ENCODE measurements around the gene SUGCT. TPM values are rescaled to one million over a fixed set of nuclear protein-coding genes. Genes with fewer than 3 reads are reported as not detected.

Gene SUGCT
- total RNA-seq, 1 donor from 2014 or later, result 12.0 TPM

GRCh38 chr7:40192036-40192435 is 57.2 kb downstream of the SUGCT start:
- no peak overlapping the region for H3K27ac ChIP-seq (ENCODE audit: low read depth, low read length)

GRCh38 chr7:40194745-40195144 is 59.9 kb downstream of the SUGCT start:
- Histone ChIP-seq H3K4me3 (ENCODE audit: low read length in 3 of 3) (no peak overlapping the region), H3K9me3 (ENCODE audit: control insufficient read depth in 3 of 3, low read length in 3 of 3) (no peaks in the 10 kb centered on the region), H3K4me1 (ENCODE audit: control insufficient read depth in 3 of 3, insufficient read depth in 3 of 3, low read length in 3 of 3) (no peaks in the 10 kb centered on the region), H3K9ac (ENCODE audit: low read depth in 1 of 3, low read length in 3 of 3) (no peak overlapping the region), H3K27ac (ENCODE audit: low read depth, low read length) (no peak overlapping the region), H3K27me3 (ENCODE audit: control insufficient read depth in 3 of 3, insufficient read depth in 3 of 3, low read length in 3 of 3) (no peaks in the 10 kb centered on the region), H3K36me3 (ENCODE audit: control insufficient read depth in 3 of 3, insufficient read depth in 3 of 3, low read length in 3 of 3) (peaks cover 0 to 5% (median 0%) of the 10 kb centered on the region in 3 donors)

More at GRCh38 chr7:40192036-40192435, 57.2 kb downstream of the SUGCT start:
- no peaks in the 10 kb centered on the region for H3K9me3 ChIP-seq (ENCODE audit: control insufficient read depth in 3 of 3, low read length in 3 of 3)
- no peaks in the 10 kb centered on the region for H3K4me1 ChIP-seq (ENCODE audit: control insufficient read depth in 3 of 3, insufficient read depth in 3 of 3, low read length in 3 of 3)
- no peak overlapping the region for H3K9ac ChIP-seq (ENCODE audit: low read depth in 1 of 3, low read length in 3 of 3)
- no peaks in the 10 kb centered on the region for H3K27me3 ChIP-seq (ENCODE audit: control insufficient read depth in 3 of 3, insufficient read depth in 3 of 3, low read length in 3 of 3)
- peaks cover 0 to 5% (median 0%) of the 10 kb centered on the region in 3 donors for H3K36me3 ChIP-seq (ENCODE audit: control insufficient read depth in 3 of 3, insufficient read depth in 3 of 3, low read length in 3 of 3)
- no peak overlapping the region for H3K4me3 ChIP-seq (ENCODE audit: low read length in 3 of 3)

GRCh38 chr7:40197527-40197926 is 62.7 kb downstream of the SUGCT start:
- no peaks in the 10 kb centered on the region for H3K27me3 ChIP-seq (ENCODE audit: control insufficient read depth in 3 of 3, insufficient read depth in 3 of 3, low read length in 3 of 3)
- H3K4me3 ChIP-seq (ENCODE audit: low read length in 3 of 3), result no peak overlapping the region
- no peaks in the 10 kb centered on the region for H3K9me3 ChIP-seq (ENCODE audit: control insufficient read depth in 3 of 3, low read length in 3 of 3)
- peaks cover 0 to 4% (median 0%) of the 10 kb centered on the region in 3 donors for H3K36me3 ChIP-seq (ENCODE audit: control insufficient read depth in 3 of 3, insufficient read depth in 3 of 3, low read length in 3 of 3)
- H3K4me1 ChIP-seq (ENCODE audit: control insufficient read depth in 3 of 3, insufficient read depth in 3 of 3, low read length in 3 of 3), result no peaks in the 10 kb centered on the region
- no peak overlapping the region for H3K9ac ChIP-seq (ENCODE audit: low read depth in 1 of 3, low read length in 3 of 3)
- no peak overlapping the region for H3K27ac ChIP-seq (ENCODE audit: low read depth, low read length)

GRCh38 chr7:40199076-40199802 is 64.4 kb downstream of the SUGCT start:
- Histone ChIP-seq H3K4me1 (ENCODE audit: control insufficient read depth in 3 of 3, insufficient read depth in 3 of 3, low read length in 3 of 3) (no peaks in the 10 kb centered on the region), H3K27me3 (ENCODE audit: control insufficient read depth in 3 of 3, insufficient read depth in 3 of 3, low read length in 3 of 3) (no peaks in the 10 kb centered on the region), H3K36me3 (ENCODE audit: control insufficient read depth in 3 of 3, insufficient read depth in 3 of 3, low read length in 3 of 3) (peaks cover 0 to 4% (median 0%) of the 10 kb centered on the region in 3 donors), H3K9me3 (ENCODE audit: control insufficient read depth in 3 of 3, low read length in 3 of 3) (no peaks in the 10 kb centered on the region), H3K27ac (ENCODE audit: low read depth, low read length) (no peak overlapping the region), H3K4me3 (ENCODE audit: low read length in 3 of 3) (no peak overlapping the region), H3K9ac (ENCODE audit: low read depth in 1 of 3, low read length in 3 of 3) (no peak overlapping the region)

GRCh38 chr7:40200791-40201190 is 66.0 kb downstream of the SUGCT start:
- no peaks in the 10 kb centered on the region for H3K9me3 ChIP-seq (ENCODE audit: control insufficient read depth in 3 of 3, low read length in 3 of 3)
- peak overlapping the region; percentile 36 for H3K27ac ChIP-seq (ENCODE audit: low read depth, low read length)
- H3K9ac ChIP-seq (ENCODE audit: low read depth in 1 of 3, low read length in 3 of 3), result no peak overlapping the region

GRCh38 chr7:40202851-40203250 is 68.0 kb downstream of the SUGCT start:
- Histone ChIP-seq H3K9me3 (ENCODE audit: control insufficient read depth in 3 of 3, low read length in 3 of 3) (no peaks in the 10 kb centered on the region), H3K4me1 (ENCODE audit: control insufficient read depth in 3 of 3, insufficient read depth in 3 of 3, low read length in 3 of 3) (no peaks in the 10 kb centered on the region), H3K9ac (ENCODE audit: low read depth in 1 of 3, low read length in 3 of 3) (no peak overlapping the region), H3K27ac (ENCODE audit: low read depth, low read length) (no peak overlapping the region), H3K4me3 (ENCODE audit: low read length in 3 of 3) (no peak overlapping the region), H3K36me3 (ENCODE audit: control insufficient read depth in 3 of 3, insufficient read depth in 3 of 3, low read length in 3 of 3) (peaks cover 0 to 2% (median 0%) of the 10 kb centered on the region in 3 donors), H3K27me3 (ENCODE audit: control insufficient read depth in 3 of 3, insufficient read depth in 3 of 3, low read length in 3 of 3) (no peaks in the 10 kb centered on the region)

More at GRCh38 chr7:40200791-40201190, 66.0 kb downstream of the SUGCT start:
- no peak overlapping the region for H3K4me3 ChIP-seq (ENCODE audit: low read length in 3 of 3)
- no peaks in the 10 kb centered on the region for H3K4me1 ChIP-seq (ENCODE audit: control insufficient read depth in 3 of 3, insufficient read depth in 3 of 3, low read length in 3 of 3)
- no peaks in the 10 kb centered on the region for H3K27me3 ChIP-seq (ENCODE audit: control insufficient read depth in 3 of 3, insufficient read depth in 3 of 3, low read length in 3 of 3)
- H3K36me3 ChIP-seq (ENCODE audit: control insufficient read depth in 3 of 3, insufficient read depth in 3 of 3, low read length in 3 of 3), result peaks cover 0 to 4% (median 0%) of the 10 kb centered on the region in 3 donors

GRCh38 chr7:40204581-40204980 is 69.8 kb downstream of the SUGCT start:
- H3K27me3 ChIP-seq (ENCODE audit: control insufficient read depth in 3 of 3, insufficient read depth in 3 of 3, low read length in 3 of 3), result no peaks in the 10 kb centered on the region

GRCh38 chr7:40205992-40206391 is 71.2 kb downstream of the SUGCT start:
- H3K9me3 ChIP-seq (ENCODE audit: control insufficient read depth in 3 of 3, low read length in 3 of 3), result no peaks in the 10 kb centered on the region
- no peak overlapping the region for H3K27ac ChIP-seq (ENCODE audit: low read depth, low read length)
- H3K36me3 ChIP-seq (ENCODE audit: control insufficient read depth in 3 of 3, insufficient read depth in 3 of 3, low read length in 3 of 3), result peaks cover 0 to 2% (median 0%) of the 10 kb centered on the region in 3 donors
- no peak overlapping the region for H3K9ac ChIP-seq (ENCODE audit: low read depth in 1 of 3, low read length in 3 of 3)
- H3K27me3 ChIP-seq (ENCODE audit: control insufficient read depth in 3 of 3, insufficient read depth in 3 of 3, low read length in 3 of 3), result no peaks in the 10 kb centered on the region
- H3K4me1 ChIP-seq (ENCODE audit: control insufficient read depth in 3 of 3, insufficient read depth in 3 of 3, low read length in 3 of 3), result no peaks in the 10 kb centered on the region
- no peak overlapping the region for H3K4me3 ChIP-seq (ENCODE audit: low read length in 3 of 3)

More at GRCh38 chr7:40204581-40204980, 69.8 kb downstream of the SUGCT start:
- Histone ChIP-seq H3K4me1 (ENCODE audit: control insufficient read depth in 3 of 3, insufficient read depth in 3 of 3, low read length in 3 of 3) (no peaks in the 10 kb centered on the region), H3K36me3 (ENCODE audit: control insufficient read depth in 3 of 3, insufficient read depth in 3 of 3, low read length in 3 of 3) (peaks cover 0 to 2% (median 0%) of the 10 kb centered on the region in 3 donors), H3K4me3 (ENCODE audit: low read length in 3 of 3) (no peak overlapping the region), H3K9me3 (ENCODE audit: control insufficient read depth in 3 of 3, low read length in 3 of 3) (no peaks in the 10 kb centered on the region), H3K27ac (ENCODE audit: low read depth, low read length) (no peak overlapping the region), H3K9ac (ENCODE audit: low read depth in 1 of 3, low read length in 3 of 3) (no peak overlapping the region)

GRCh38 chr7:40211276-40212003 is 76.6 kb downstream of the SUGCT start:
- Histone ChIP-seq H3K27me3 (ENCODE audit: control insufficient read depth in 3 of 3, insufficient read depth in 3 of 3, low read length in 3 of 3) (no peaks in the 10 kb centered on the region), H3K27ac (ENCODE audit: low read depth, low read length) (no peak overlapping the region), H3K9ac (ENCODE audit: low read depth in 1 of 3, low read length in 3 of 3) (no peak overlapping the region), H3K36me3 (ENCODE audit: control insufficient read depth in 3 of 3, insufficient read depth in 3 of 3, low read length in 3 of 3) (no peaks in the 10 kb centered on the region), H3K9me3 (ENCODE audit: control insufficient read depth in 3 of 3, low read length in 3 of 3) (no peaks in the 10 kb centered on the region), H3K4me3 (ENCODE audit: low read length in 3 of 3) (no peak overlapping the region), H3K4me1 (ENCODE audit: control insufficient read depth in 3 of 3, insufficient read depth in 3 of 3, low read length in 3 of 3) (no peaks in the 10 kb centered on the region)

- Histone ChIP-seq H3K4me1 (ENCODE audit: control insufficient read depth in 3 of 3, insufficient read depth in 3 of 3, low read length in 3 of 3) (no peaks in the 10 kb centered on the region), H3K36me3 (ENCODE audit: control insufficient read depth in 3 of 3, insufficient read depth in 3 of 3, low read length in 3 of 3) (no peaks in the 10 kb centered on the region), H3K4me3 (ENCODE audit: low read length in 3 of 3) (no peak overlapping the region), H3K27ac (ENCODE audit: low read depth, low read length) (no peak overlapping the region), H3K9ac (ENCODE audit: low read depth in 1 of 3, low read length in 3 of 3) (no peak overlapping the region), H3K9me3 (ENCODE audit: control insufficient read depth in 3 of 3, low read length in 3 of 3) (no peaks in the 10 kb centered on the region), H3K27me3 (ENCODE audit: control insufficient read depth in 3 of 3, insufficient read depth in 3 of 3, low read length in 3 of 3) (no peaks in the 10 kb centered on the region)
These were observed 78.5 kb downstream of the SUGCT start for GRCh38 chr7:40213291-40213690.
